Neural progenitor cell (in vitro differentiated cells): ENCODE results near the gene PFDN4.

ENCODE experiments used
- EZH2 ChIP-seq: fragments of 200-600 bp; sonication (generic); IDR thresholded peaks from 2 replicates; pipeline ENCODE4 v1.6.1; 2017; ENCODE audit warnings: antibody characterized with exemption, mild to moderate bottlenecking, moderate library complexity
- EZH2phosphoT487 ChIP-seq: fragments of 200-600 bp; sonication (generic); IDR thresholded peaks from 2 replicates; pipeline ENCODE4 v1.6.1; 2017; ENCODE audit warnings: antibody characterized with exemption
- TF ChIP-seq, protein P1 (sequence below): fragments of 200-600 bp; sonication (generic); IDR thresholded peaks from 2 replicates; pipeline ENCODE4 v1.5.1; 2017; ENCODE audit warnings: antibody characterized with exemption, mild to moderate bottlenecking

- TF ChIP-seq, protein P1, sequence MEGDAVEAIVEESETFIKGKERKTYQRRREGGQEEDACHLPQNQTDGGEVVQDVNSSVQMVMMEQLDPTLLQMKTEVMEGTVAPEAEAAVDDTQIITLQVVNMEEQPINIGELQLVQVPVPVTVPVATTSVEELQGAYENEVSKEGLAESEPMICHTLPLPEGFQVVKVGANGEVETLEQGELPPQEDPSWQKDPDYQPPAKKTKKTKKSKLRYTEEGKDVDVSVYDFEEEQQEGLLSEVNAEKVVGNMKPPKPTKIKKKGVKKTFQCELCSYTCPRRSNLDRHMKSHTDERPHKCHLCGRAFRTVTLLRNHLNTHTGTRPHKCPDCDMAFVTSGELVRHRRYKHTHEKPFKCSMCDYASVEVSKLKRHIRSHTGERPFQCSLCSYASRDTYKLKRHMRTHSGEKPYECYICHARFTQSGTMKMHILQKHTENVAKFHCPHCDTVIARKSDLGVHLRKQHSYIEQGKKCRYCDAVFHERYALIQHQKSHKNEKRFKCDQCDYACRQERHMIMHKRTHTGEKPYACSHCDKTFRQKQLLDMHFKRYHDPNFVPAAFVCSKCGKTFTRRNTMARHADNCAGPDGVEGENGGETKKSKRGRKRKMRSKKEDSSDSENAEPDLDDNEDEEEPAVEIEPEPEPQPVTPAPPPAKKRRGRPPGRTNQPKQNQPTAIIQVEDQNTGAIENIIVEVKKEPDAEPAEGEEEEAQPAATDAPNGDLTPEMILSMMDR, result no peak
- TF ChIP-seq EZH2 (no peak), EZH2phosphoT487 (no peak)
Measured at GRCh38 chr20:54255157-54255556, 47.3 kb downstream of the PFDN4 start.
